ENCODE data around the gene NGEF.

Gene NGEF

DNA sequence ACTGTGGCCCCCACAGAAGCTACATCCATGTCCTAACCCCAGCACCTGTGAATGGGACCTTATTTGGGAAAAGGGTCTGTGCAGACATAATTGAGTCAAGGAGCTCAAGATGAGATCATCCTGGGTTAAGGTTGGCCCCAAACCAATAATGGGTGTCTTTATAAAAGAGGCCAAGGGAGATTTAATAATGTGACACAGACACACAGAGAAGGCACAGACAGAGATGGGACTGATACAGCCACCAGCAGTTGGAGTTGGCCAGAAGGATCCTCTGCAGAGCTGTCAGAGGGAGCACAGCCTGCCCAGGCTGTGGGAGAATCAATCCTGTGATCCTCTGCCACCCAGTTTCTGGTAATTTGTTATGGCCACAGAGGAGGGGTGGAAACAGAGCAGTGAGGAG, 116.9 kb downstream of the NGEF start:
- no peak for DNase-seq

DNA sequence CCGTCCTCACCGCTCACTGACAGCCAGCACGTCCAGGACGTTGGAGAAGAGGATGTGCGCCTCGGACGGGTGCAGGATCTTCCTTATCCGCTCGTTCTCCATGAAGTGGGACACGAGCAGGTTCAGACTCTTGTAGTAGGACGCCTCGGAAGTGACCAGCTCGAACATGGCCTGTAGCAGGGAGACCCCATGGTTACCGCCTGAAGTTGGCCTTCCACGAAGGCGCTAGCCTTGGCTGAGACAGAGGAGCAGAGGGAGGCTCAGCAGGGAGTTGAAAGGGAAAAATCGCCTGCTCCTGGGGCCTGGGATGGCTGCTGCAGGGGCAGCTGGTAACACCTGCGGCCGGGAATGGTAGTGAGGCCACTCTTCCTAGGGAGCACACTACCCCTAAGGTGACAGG, 118.3 kb downstream of the NGEF start:
- no peak for DNase-seq

DNA sequence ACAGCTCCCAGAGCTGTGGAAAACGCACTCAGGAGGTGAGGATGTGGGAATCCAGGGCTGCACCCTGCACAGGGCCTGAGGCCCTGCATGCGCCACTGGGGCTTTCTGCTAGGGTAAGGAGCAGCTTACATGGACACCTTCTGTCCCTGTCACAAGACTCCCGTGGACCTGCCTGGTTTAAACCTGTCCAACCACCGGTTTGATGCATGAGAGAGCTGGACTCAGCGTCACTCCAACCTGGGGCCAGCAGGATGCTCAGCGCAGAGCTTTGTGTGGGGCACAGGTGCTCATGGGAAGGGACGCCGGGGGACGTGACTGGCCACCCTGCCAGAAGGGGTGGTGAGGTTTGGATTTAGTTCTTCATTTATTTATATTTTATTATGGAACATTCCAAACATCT, 118.8 kb downstream of the NGEF start:
- no peak for DNase-seq

DNA sequence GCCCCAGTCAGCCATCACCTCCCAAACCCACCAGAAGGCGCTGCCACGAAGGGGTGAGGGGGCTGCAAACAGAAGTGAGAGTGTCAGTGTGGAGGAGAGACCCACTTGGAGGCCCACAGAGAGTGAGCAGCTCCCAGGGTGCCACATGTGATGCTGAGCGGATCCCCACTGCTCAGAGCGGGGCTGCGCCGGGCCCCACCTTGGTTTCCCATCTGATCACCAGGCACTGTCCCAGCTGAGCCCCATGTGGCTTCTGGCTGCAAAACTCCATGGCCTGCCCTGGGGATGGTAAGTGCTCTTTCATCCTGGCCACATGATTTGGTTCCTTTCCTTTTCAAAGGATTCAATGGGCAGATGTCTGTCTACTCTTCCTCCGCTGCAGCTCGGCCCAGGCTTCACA, 119.2 kb downstream of the NGEF start:
- peak; percentile 21 for DNase-seq

DNA sequence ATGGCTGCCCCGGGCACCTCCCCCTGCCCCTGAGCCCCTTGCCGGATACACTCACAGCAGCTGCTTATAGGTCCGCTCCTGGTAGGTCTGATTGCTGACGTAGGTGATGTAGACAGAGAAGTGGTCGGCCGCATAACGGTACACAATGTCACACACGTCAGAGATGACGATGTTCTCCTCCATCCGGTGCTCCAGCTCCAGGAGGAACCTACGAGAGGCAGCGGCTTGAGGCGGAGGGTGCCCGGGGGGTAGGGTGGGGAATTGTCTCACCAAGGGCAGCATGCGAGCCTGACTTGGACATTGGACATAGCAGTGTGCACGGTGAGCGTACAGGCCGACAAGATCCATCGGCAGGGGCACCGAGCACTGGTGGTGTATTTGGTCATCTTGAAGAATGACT, 120.2 kb downstream of the NGEF start:
- peak; percentile 16 for DNase-seq

DNA sequence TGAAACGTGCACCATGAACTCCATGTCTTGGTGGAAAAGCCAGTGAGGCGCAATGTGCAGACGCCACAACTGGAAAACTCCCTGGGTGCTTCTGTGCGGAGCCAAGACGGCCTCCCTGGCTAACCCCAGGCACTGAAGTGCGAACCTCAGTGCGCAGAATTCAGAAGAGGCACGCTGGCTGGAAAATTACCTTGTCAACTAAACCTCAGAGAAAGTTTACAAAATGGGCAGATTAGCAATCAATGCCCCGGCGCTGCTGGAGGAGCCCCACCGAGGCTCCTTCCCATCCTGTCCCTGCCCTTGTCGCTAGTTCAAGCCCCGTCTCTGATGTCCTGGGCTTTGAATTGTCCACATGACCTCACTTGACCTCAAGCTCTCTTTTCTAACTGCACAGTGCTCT, 120.8 kb downstream of the NGEF start:
- peak; percentile 14 for DNase-seq

DNA sequence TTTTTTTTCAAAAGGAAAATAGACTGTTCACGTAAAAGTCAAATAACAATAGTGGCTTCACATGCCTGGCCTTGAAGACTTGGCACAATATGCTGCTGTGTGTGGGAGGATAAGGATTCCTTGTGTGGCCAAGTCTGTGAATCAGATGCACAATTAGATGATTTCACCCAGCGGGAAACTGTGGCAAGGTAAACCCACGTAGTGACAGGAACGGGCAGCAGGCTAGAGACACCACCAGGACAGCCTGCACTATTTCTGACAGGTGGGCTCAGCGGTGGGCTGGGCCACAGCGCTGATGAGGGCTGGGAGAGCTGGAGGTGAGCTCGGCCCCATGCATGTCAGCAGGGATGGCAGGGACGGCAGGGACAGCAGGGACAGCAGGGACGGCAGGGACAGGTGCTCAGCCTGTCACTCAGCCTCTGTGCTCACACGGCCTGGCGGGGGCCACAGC, 121.4 kb downstream of the NGEF start:
- peak; percentile 22 for DNase-seq

DNA sequence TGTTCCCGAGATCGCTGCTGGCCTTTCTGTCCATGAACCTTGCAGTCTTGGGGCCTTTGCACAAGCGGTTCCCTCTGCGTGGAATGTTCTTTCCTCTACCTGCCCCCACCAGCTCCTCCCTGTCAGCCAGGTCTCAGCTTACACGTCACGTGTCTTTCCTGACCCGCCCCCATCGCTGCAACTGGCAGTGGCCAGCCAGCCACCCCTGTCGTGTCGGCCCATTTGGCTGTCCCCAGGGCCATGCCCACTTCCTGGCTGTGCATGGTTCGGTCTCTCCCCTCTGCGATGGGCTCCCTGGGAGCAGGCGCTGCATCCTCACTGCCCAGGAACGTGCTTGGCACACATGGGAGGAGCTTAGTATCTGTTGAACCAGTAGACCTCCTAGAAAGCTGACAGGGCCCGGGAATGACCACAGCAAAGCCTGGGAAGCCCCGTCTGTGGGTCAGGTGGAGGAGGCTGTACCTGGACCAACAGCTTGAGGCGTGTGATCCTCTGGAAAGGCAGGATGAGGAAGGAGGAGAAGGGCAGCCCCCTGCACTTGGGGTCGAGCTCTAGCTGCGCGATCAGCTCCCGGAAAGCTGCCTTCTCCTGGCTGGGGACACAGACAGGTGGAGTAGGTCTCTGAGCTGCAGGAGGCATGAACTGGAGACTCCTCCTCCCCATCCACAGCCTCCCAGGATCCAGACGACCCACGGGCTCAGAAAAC, 122.0 kb downstream of the NGEF start:
- peak; percentile 23 for DNase-seq

DNA sequence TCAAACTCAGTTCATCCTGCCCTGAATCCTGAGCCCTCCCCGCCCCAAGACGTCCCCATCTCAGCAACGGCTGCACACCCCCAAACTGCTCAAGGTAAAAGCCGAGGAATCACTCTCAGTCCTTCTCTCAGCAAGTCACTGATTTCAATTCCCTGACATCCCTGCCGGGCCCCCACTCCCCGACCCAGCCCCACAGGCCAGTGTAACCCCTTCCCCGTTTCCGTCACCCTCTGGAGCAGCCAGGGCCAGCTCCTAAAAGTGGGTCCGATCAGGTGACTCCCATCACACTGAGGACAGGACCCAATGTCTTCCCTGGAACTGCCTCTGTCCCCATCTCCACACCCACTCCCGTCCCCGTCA, 122.5 kb downstream of the NGEF start:
- peak; percentile 10 for DNase-seq

DNA sequence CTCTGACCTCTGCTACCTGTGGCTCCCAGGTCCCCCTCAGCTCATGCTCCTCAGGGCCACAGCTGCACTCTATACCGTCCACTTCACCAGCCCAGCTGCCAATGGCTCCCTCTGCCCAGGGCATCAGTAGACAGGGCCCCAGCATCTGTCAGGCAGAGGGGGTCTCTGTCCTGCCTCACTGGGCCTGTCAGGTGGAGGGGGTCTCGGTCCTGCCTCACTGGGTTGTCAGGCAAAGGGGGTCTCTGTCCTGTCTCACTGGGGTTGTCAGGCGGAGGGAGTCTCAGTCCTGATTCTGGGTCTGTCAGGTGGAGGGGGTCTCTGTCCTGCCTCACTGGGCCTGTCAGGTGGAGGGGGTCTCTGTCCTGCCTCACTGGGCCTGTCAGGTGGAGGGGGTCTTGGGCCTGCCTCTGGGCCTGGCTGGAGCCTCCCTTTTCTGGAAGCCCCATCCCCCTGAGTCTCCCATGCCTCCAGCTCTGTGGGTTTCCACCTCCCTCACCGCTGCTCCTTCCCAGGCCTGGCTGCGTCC, 123.1 kb downstream of the NGEF start:
- DNase-seq: peak; percentile 12

DNA sequence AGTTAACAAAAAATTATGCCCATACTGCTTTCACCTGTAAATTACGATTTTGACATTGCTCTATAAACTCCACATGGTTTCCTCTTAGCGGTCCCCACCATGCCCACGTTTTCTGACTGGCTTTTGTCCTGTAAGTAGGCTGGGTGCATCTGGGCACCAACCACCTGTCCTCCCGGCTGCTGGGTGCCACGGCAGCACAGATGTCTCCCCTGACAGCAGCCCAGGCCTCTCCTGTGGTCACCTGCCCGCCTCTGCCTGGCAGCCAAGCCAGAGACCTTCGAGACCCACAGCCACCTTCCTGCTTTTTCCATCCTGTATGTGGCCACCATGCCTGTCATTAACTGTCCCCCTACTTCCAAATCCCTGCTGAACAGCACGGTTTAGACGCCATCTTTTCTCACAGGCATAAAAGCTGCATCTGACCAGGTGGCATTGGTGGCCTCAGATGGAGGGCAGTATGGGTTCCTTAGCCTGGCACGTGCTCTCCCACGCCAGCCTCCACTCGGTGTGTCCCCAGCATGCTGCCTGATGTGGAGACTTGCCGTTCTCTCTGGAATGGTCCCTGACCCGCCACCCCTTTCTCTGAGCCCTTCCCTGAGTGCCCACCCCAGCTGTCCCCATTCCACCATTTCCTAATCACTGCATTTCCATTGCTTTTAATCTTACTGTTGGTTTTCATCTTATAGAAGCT, 124.1 kb downstream of the NGEF start:
- DNase-seq: no peak

DNA sequence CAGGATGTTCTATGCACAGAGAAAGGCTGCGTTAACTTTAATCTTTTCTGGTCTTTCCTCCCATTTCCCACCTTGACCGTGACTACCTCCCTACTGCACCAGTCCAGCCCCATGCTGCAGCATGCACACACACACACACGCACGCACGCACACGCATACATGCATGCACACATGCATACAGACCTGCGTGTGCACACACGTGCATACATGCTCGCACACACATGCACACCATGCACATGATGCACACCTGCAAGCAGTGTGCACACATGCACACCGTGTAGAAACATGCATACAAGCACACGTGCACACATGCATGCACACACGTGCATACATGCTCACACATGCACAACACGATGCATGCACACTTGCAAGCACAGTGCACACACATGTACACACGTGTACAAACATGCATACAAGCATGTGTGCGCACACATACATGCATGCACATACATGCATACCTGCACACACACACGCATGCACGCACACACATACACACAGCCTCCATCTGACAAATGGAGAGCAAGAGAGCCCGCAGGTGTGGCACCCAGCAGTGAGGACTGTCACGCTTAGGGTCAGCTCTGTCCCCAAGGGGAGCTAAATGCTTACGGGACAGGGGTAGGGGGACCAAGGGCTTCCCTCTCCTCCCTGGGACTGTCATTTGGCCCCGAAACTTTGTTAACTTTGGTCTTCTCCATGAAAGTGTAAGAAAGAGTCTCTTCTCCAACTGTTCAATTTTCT, 124.8 kb downstream of the NGEF start:
- peak; percentile 12 for DNase-seq

DNA sequence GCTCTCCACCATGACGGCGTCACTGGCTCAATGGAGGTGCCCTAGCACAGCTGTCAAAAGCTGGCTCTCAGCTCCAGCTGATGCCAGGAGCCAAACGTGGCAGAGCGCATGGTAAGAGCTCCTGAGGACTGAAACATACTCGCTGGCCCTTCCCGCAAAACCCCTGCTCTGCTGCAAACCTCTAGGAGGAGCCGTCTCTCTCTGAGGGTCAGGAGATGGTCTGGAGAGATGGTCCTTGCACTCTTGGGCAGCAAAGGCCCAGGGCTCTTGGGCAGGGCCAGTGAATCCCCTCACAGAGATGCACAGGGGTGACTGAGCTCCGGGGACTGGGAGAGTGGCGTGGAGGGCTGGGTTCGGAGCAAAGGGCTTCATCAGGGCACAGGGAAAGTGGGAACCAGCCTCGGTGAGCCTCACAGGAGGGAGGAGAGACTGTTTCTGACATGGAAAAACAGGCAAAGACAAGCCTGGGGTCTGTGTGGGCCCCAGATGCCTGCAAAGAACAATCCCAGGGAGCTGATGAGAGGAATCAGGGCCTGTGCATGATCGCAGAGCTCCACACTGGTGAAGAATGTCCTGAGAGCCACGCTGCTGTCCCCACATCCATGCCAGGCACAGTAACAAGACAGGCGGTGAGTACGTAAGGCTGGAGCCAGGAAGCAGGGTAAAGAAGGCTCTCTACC, 125.7 kb downstream of the NGEF start:
- peak; percentile 18 for DNase-seq

DNA sequence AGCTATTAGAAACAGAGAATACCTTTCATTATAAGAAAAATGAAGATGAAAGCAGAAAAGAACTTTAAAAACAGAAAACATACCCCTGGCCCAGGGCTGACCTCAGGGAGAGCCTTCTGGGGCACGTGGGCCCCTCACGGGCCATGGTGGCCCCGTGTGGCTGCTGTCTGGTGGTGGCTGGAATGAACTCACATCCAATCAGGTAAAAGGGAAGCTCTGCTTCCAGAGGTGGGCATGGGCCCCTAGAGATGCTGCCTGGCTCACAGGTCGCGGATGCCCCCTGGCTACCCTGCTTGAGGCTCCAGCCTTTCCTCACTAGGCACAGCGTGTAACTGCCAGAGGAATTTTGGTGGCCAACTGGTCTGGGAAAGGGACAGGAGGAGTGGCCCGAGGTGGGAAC, 126.4 kb downstream of the NGEF start:
- no peak for DNase-seq

DNA sequence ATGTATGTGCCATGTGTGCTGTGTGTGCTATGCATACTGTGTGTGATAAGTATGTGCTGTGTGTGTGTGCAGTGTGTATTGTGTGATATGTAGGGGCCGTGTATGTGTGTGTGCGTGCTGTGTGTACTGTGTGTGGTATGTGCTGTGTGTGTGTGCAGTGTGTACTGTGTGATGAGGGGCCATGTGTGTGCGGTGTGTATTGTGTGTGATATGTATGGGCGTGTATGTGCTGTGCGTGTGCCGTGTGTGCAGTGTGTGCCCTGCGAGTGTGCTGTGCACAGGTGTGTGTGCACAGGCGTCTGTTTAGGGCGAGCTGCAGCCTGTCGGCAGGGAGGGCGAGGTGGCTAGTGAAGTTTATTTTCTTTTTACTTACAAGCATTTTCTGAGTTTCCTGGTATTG, 126.9 kb downstream of the NGEF start:
- no peak for DNase-seq

DNA sequence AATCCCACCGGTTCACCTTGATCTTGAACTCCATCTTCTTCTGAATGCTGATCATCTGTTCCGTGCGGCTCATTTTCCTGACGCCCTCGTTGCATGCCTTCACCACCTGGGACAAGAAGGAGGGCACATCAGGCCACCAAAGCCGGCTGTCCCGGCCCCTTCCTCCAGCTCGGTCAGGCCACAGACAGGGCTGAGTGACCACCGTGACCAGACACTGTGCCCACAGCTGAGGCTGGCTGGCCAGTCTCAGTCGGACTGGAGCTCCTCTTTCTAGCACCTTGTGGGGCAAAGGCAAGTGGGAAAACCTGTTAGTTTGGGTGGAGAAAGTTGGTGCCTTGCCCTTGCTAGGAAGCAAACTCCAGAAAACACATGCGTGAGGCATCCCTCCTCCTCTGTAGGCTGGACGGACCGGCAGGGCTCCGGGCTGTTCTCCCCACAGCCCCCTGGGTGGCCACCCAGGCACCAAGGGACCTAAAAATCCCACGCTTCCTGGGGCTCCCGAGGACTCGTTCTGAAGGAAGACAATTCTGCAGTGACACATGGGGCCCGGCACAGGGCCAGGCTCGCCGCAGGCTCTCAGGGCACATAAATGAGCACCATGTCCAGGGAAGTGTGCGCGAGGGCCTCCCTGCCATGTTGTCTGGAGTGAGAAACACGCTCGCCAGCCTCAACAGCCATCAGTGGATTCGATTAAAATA, 127.6 kb downstream of the NGEF start:
- no peak for DNase-seq

DNA sequence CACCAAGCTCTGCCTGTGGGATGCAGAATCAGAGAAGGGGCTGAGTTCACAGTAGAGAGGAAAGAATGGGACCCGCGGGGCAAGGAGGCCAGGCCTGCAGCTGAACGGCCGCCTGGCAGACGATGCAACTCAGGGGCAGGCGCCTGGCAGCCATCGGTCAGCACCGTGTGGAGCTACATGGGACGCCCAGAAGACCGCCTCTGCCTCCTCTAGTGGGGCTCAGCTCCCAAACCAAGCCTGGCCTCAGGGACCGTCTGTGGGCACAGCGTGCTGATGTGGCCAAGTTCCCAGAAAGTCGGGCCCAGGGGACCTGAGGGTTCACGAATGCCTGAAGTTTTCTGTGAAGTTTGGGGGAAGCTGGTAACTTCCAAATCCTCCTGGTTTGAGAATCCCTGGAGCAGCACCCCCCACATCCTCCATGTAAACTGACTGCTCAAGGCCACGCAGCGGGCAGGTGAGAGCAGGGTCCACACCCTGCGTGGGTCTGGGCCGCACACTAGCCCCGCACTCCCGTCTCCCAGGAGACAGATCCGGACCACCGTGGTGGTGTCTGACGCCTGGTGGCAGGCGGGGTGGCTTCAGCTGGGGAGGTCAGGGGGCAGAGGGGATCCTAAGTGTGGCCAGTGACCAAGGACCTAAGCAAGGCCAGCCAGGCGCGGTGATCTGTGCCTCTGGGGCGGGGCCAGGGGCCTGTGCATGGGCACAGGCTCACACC, 128.3 kb downstream of the NGEF start:
- no peak for DNase-seq

DNA sequence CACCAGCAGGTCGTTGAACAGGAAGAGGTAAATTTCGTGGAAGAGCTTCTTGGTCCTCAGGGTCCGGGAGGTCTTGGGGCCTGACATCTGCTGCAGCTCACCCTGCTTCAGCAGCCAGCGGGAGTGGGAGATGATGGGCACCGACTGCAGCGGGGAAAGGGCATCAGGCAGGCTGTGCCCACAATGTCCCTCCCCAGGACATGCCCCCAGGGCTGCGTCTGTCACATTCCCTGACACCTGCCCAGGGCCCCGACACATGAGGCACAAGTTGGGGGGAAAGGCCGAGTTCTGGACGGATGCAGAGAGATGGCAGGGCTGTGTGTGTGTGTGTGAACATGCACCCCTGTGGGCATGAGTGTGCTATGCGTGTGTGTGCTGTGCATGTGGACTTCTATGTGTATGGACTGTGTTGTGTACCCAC, 129.0 kb downstream of the NGEF start:
- no peak for DNase-seq

DNA sequence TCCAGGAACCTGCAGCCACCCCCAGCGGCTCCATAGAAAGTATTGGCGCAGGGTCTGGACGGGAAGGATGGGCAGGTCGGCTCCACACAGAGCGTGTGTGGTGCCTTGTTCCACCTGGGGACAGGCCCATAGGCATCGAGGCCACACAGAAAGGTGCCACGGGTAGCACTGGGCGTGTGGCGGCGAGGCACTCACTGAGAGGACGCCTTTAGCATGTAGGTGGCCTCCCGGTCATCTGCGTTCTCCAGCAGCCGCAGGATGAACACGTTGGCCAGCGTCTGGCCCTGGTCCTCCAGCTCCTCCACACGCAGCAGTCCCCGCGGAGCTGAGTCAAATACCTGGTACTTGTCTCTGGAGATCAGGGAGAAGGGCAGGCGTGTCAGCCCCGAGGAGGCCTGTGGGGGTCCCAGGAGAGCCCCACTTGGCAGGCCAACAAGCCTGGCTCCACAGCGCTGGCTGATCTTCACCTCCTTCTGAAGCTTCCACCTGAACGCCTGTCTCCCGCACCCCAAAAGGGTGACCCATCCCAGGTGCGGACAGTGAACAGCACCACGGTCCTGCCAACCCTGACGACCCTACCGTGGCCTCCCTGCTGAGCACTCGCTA, 129.8 kb downstream of the NGEF start:
- DNase-seq: no peak

DNA sequence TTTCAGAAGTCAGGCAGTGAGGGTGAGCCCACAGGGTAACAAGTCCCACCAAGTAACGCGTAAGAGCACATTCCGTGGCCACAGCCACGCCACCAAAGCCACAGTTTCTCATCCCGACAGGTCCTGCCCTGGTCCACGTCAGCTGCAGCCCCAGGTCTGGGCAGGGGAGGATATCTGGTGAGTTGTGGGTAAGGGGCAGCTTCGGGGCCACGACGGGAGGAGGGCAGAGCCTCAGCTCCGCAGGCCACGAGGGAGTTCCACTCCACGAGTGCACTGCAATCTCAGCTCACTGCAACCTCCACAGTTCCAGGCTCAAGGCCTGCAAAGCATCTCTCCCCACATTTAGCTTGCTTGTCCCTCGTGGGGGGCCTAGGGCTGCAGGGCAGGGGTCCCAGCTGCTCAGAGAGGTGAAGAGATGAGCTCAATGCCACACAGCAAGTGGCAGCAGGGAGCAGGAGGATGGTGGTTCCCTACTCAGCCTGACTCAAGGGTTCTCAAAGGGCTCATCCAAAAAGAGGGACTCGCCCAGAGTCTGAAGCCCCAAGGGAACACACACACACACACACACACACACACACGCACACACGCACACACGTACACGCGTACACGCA, 130.4 kb downstream of the NGEF start:
- no peak for DNase-seq

DNA sequence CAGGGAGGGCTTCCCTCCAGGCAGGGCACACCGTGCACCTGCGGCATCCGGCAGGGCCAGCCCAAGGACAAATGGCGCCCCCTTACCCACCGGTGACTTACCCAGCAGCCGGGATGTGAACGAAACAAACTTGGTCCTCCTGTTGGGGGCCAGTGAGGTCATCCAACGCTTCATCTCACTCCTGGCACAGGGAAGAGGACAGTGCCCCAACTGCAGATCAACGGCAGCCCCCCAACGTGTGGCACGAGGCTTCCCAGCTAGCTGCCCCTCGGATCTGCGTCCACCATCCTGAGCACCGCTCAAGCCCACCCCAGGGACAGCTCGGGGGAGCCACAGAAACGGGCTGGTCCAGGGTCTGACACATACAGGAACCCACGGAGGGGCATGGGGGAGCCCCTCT, 131.0 kb downstream of the NGEF start:
- no peak for DNase-seq
